Neutrophil (primary cell): ENCODE results near the gene TMEM143.
A peak's percentile ranks its signal among the peaks of the same experiment; 100 is the strongest.

ENCODE experiments used
- H3K27ac ChIP-seq: fragments of 200-600 bp; sonication (generic); 2 replicates; pipeline ENCODE4 v1.5.1; 2016; ENCODE audit warnings: mild to moderate bottlenecking, moderate library complexity
- H3K27me3 ChIP-seq: fragments of 200-600 bp; sonication (generic); 2 replicates; pipeline ENCODE4 v1.6.0; 2016; ENCODE audit warnings: mild to moderate bottlenecking
- H3K36me3 ChIP-seq: fragments of 200-600 bp; sonication (generic); 2 replicates; pipeline ENCODE4 v1.5.1; 2017
- H3K4me1 ChIP-seq, 2 experiments: fragments of 200-600 bp in 1 of 2; sonication (generic) in 1 of 2; 1 replicate in 1 of 2; 2 replicates in 1 of 2; pipeline versions ENCODE4 v1.5.1 to v1.6.1; 2013 to 2016; ENCODE audit warnings: low read depth in 1 of 2, low read length in 1 of 2, mild to moderate bottlenecking in 1 of 2, moderate library complexity in 1 of 2; ENCODE audit not compliant: control insufficient read depth in 1 of 2, insufficient read depth in 1 of 2
- H3K4me3 ChIP-seq, 2 experiments: fragments of 200-600 bp in 1 of 2; sonication (generic) in 1 of 2; 1 replicate in 1 of 2; 2 replicates in 1 of 2; pipeline ENCODE4 v1.5.1; 2013 to 2016; ENCODE audit warnings: low read depth in 1 of 2, low read length in 1 of 2, mild to moderate bottlenecking in 1 of 2, moderate library complexity in 1 of 2
- H3K9me3 ChIP-seq: fragments of 200-600 bp; sonication (generic); 2 replicates; pipeline ENCODE4 v1.5.1; 2016
- TF ChIP-seq, protein P1 (sequence below): fragments of 200-600 bp; sonication (generic); IDR thresholded peaks from 2 replicates; pipeline ENCODE4 v1.5.1; 2016; ENCODE audit warnings: antibody characterized with exemption

The TMEM143 gene

DNA sequence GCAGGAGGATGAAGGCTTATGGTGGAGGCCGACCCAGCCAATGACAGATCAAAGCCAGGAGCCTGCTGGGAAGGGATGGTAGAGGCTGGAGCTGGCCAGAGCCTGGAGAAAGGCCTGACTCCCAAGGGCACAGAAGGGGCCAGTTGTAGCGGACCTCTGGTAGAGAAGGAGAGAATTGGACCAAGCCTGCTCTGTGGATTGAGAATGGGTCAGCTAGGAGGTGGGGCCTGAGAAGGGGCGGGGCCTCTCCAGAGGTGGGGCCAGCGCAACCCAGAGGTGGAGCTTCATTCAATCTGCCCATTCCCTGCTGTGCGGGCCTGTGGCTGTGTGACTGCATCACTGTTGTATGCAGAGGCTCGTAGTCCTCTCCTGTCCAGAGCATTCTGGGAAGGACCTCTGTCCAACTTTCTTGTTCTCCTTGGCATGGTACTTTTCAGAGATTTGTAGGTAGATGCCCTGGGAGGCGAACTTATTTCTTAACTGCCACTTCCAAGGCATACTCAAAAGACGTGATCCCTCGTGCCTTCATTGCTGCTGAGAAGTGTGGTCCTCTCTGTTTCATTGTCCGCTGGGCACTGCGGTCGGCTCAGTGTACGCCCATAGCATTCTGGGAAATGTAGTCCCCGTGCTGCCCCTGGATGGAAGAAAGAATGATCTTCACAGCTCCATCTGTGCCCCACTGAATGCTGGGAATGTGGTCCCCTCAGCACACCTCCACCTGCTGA, 36.4 kb upstream of the TMEM143 start:
- no peak overlapping the region for H3K27ac ChIP-seq
- no peaks in the 10 kb centered on the region for H3K9me3 ChIP-seq
- peaks cover 13 to 14% of the 10 kb centered on the region in 2 experiments for H3K4me1 ChIP-seq
- peaks cover 48% of the 10 kb centered on the region for H3K27me3 ChIP-seq
- H3K4me3 ChIP-seq, result no peak overlapping the region
- TF ChIP-seq, protein P1, sequence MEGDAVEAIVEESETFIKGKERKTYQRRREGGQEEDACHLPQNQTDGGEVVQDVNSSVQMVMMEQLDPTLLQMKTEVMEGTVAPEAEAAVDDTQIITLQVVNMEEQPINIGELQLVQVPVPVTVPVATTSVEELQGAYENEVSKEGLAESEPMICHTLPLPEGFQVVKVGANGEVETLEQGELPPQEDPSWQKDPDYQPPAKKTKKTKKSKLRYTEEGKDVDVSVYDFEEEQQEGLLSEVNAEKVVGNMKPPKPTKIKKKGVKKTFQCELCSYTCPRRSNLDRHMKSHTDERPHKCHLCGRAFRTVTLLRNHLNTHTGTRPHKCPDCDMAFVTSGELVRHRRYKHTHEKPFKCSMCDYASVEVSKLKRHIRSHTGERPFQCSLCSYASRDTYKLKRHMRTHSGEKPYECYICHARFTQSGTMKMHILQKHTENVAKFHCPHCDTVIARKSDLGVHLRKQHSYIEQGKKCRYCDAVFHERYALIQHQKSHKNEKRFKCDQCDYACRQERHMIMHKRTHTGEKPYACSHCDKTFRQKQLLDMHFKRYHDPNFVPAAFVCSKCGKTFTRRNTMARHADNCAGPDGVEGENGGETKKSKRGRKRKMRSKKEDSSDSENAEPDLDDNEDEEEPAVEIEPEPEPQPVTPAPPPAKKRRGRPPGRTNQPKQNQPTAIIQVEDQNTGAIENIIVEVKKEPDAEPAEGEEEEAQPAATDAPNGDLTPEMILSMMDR, result no peak
- no peaks in the 10 kb centered on the region for H3K36me3 ChIP-seq

GRCh38 chr19:48398375-48399235, 34.9 kb upstream of the TMEM143 start:
- Histone ChIP-seq H3K4me1 (peaks cover 13 to 19% of the 10 kb centered on the region in 2 experiments), H3K4me3 (peak overlapping the region; percentile 53 to 56), H3K27me3 (peaks cover 64% of the 10 kb centered on the region), H3K9me3 (no peaks in the 10 kb centered on the region), H3K36me3 (no peaks in the 10 kb centered on the region), H3K27ac (peak overlapping the region; percentile 37)
- TF ChIP-seq, protein P1, result no peak

- peaks cover 69% of the 10 kb centered on the region for H3K27me3 ChIP-seq
- peaks cover 13 to 20% of the 10 kb centered on the region in 2 experiments for H3K4me1 ChIP-seq
- peak overlapping the region; percentile 49 to 53 for H3K4me3 ChIP-seq
- no peak overlapping the region for H3K27ac ChIP-seq
- no peaks in the 10 kb centered on the region for H3K9me3 ChIP-seq
- TF ChIP-seq, protein P1, result no peak
- no peaks in the 10 kb centered on the region for H3K36me3 ChIP-seq
These were observed 34.3 kb upstream of the TMEM143 start for GRCh38 chr19:48398102-48398374.

DNA sequence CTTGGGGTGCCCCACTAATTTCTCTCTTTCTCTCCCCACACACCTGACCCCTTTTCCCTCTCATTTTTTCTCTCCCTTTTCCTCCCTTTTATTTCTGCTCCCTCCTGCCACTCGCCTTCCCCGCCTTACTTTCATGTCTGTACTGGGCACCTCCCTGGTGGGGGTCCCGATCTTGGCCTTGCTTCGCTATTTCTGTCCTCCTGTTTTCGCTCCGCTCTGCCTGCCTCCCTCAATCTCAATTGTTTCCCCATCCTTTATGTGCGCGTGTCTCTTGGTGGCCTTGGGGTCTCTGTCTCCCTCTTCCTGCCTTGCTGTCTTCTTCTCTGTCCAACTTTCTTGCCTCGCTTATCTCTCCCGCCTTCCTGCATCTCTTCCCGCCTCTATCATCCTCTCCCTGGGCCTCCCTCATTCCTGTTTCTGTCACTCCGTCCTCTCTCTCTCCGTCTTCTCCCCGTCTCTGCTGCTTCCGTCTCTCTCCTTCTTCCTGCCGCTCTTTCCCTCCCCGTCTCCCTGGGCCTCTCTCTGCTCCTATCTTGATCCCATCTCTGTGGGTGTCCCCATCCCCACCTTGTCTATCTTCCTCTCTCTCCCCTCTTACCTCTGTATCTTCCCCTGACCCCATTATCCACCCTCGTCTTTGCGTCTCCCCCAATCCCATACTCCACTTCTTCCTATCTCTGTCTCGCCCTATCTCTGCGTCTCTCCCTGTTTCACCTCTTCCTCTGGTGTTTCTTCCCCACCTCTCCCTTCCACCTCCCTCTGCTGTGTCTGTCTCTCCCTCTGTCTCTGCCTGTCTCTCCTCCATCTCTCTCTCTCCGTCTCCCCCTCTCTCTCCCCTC, 33.7 kb upstream of the TMEM143 start:
- Histone ChIP-seq H3K27me3 (peaks cover 75% of the 10 kb centered on the region), H3K4me1 (peaks cover 13 to 20% of the 10 kb centered on the region in 2 experiments), H3K36me3 (no peaks in the 10 kb centered on the region), H3K4me3 (peak overlapping the region; percentile 49 to 53), H3K27ac (no peak overlapping the region), H3K9me3 (no peaks in the 10 kb centered on the region)
- TF ChIP-seq, protein P1, result no peak

DNA sequence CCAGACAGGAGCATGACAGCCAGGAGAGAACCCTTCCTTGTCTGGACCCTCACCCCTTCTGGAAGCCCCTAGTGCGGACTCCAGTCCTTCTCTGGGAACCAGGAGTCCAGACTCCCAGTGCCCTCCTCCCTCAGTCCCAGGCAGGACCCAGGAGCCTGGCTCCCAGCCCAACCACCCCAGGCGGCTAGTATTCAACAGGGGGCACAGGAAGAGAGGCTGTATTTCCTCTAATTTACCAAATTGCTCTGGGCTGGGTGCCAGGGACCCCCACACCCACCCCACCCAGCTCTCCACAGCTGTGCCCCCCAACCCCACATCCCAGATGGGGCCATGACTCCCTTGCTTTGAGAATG, 33.1 kb upstream of the TMEM143 start:
- Histone ChIP-seq H3K4me3 (no peak overlapping the region), H3K36me3 (no peaks in the 10 kb centered on the region), H3K27me3 (peaks cover 82% of the 10 kb centered on the region), H3K27ac (no peak overlapping the region), H3K4me1 (peaks cover 13 to 20% of the 10 kb centered on the region in 2 experiments), H3K9me3 (no peaks in the 10 kb centered on the region)
- TF ChIP-seq, protein P1, result no peak
